Naive thymus-derived CD8-positive, alpha-beta T cell (primary cell): ENCODE data around the gene ZBTB2. TPM values are rescaled to one million over a fixed set of nuclear protein-coding genes. Genes with fewer than 3 reads are reported as not detected.

ENCODE experiments used
- ATAC-seq, 2 donors: fragments of 150-1000 bp; cut with Tn5 transposase in 1 of 2; sonication (Bioruptor Pico), chemical (Tn5 transposase) in 1 of 2; 1 replicate in 1 of 2; 2 replicates in 1 of 2; pipeline ENCODE4 v1.10.0; 2021; ENCODE audit warnings: mild to moderate bottlenecking in 2 of 2, moderate library complexity in 2 of 2
- POLR2A ChIA-PET: fragments of 350-600 bp; sonication (Branson Sonifier 250); formaldehyde crosslinking; loops from one replicate; lab custom pipeline; 2021; ENCODE audit warnings: antibody characterized with exemption; lab: Charles Lee
- DNase-seq, 10 donors: peaks; one replicate each; pipeline versions ENCODE4 v3.0.0 to v3.0.0-alpha.2; 2020 to 2022
- H3K27ac Mint-ChIP-seq, 10 donors: one replicate each; pipeline ENCODE4 v1.8.0; 2020 to 2022; ENCODE audit warnings: mild to moderate bottlenecking in 10 of 10, mixed read lengths in 10 of 10, moderate library complexity in 4 of 10, inconsistent platforms in 1 of 10
- H3K27me3 Mint-ChIP-seq, 5 donors: one replicate each; pipeline ENCODE4 v1.8.0; 2021 to 2022; ENCODE audit warnings: mixed read lengths in 5 of 5
- H3K36me3 Mint-ChIP-seq, 3 donors: one replicate each; pipeline ENCODE4 v1.8.0; 2020 to 2022; ENCODE audit warnings: mixed read lengths in 3 of 3, mild to moderate bottlenecking in 2 of 3, inconsistent platforms in 1 of 3
- H3K4me1 Mint-ChIP-seq, 4 donors: one replicate each; pipeline ENCODE4 v1.8.0; 2021 to 2022; ENCODE audit warnings: mixed read lengths in 4 of 4
- H3K4me3 Mint-ChIP-seq, 10 donors: one replicate each; pipeline ENCODE4 v1.8.0; 2020 to 2022; ENCODE audit warnings: mild to moderate bottlenecking in 10 of 10, mixed read lengths in 10 of 10, moderate library complexity in 6 of 10, inconsistent platforms in 1 of 10
- H3K9me3 Mint-ChIP-seq, 9 donors: one replicate each; pipeline ENCODE4 v1.8.0; 2020 to 2022; ENCODE audit warnings: mixed read lengths in 9 of 9, mild to moderate bottlenecking in 3 of 9, inconsistent platforms in 1 of 9, moderate library complexity in 1 of 9
- polyA plus RNA-seq, 3 donors: library from polyadenylated mRNA; unstranded; fragments of 300-500 nt; fragmentation: Illumina TruSeq; gene quantifications; one replicate each; pipeline ENCODE4 v1.2.3, GENCODE V29; 2021
- total RNA-seq, 8 experiments: library from RNA in 2 of 8; stranded (reverse) in 2 of 8; gene quantifications; one replicate each; pipeline ENCODE4 v1.2.3 and lab custom pipeline; 2021 to 2026

ZBTB2 gene
- total and polyA plus RNA-seq, 5 experiments from 2014 or later = 12.3 to 32.4 (median 18.8) TPM

- H3K36me3 Mint-ChIP-seq = no peaks in the 10 kb centered on the region
- DNase-seq = no peak
- H3K4me1 Mint-ChIP-seq = no peaks in the 10 kb centered on the region
- no peaks in the 10 kb centered on the region for H3K27me3 Mint-ChIP-seq
- no peak overlapping the region for H3K27ac Mint-ChIP-seq
- ATAC-seq = no peak
- H3K9me3 Mint-ChIP-seq = no peaks in the 10 kb centered on the region
- POLR2A ChIA-PET = no interaction called here
- no peak overlapping the region for H3K4me3 Mint-ChIP-seq
Measured at GRCh38 chr6:151341476-151342195, 49.7 kb downstream of the ZBTB2 start.

DNA sequence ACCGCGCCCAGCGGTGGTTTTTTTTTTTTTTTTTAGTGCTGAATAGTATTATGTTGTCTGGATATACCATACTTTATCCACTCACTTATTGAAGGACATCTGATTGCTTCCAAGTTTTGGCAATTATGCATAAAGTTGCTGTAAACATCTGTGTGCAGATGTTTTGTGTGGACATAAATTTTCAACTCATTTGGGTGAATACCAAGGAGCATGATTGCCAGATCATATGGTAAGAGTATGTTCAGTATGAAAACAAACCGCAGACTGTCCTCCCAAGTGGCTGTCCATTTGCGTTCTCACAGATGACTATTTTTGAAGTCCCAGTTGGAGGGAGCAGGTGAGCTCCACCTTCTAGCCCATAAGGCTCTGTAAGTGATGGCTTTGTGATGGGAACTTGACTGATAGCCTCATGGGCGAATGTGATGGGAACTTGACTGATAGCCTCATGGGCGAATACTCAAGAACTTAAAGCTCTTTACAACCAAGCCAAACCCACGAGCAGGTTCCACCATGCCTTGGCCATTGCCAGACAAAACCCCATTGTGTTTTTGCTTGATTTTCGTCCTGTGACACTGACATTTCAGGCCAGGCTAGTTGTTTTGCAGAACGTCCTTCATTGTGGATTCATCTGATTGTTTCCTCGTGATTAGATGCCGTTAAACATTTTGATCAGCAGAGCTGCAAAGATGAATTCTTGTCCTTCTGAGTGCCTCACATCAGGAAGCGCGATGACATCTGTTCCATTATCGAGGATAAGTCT, 51.0 kb downstream of the ZBTB2 start:
- ATAC-seq = no peak
- H3K9me3 Mint-ChIP-seq = no peaks in the 10 kb centered on the region
- H3K4me1 Mint-ChIP-seq = no peaks in the 10 kb centered on the region
- no peak for DNase-seq
- H3K27ac Mint-ChIP-seq = no peak overlapping the region
- H3K27me3 Mint-ChIP-seq = no peaks in the 10 kb centered on the region
- no peaks in the 10 kb centered on the region for H3K36me3 Mint-ChIP-seq
- no peak overlapping the region for H3K4me3 Mint-ChIP-seq
- POLR2A ChIA-PET = no interaction called here

GRCh38 chr6:151339369-151339768, 52.0 kb downstream of the ZBTB2 start:
- ATAC-seq = no peak
- H3K9me3 Mint-ChIP-seq = no peaks in the 10 kb centered on the region
- H3K4me3 Mint-ChIP-seq = no peak overlapping the region
- no peak for DNase-seq
- H3K4me1 Mint-ChIP-seq = peaks cover 0 to 5% (median 2%) of the 10 kb centered on the region in 4 donors
- no peak overlapping the region for H3K27ac Mint-ChIP-seq
- POLR2A ChIA-PET = no interaction called here
- peaks cover 0 to 3% (median 0%) of the 10 kb centered on the region in 5 donors for H3K27me3 Mint-ChIP-seq
- no peaks in the 10 kb centered on the region for H3K36me3 Mint-ChIP-seq

DNA sequence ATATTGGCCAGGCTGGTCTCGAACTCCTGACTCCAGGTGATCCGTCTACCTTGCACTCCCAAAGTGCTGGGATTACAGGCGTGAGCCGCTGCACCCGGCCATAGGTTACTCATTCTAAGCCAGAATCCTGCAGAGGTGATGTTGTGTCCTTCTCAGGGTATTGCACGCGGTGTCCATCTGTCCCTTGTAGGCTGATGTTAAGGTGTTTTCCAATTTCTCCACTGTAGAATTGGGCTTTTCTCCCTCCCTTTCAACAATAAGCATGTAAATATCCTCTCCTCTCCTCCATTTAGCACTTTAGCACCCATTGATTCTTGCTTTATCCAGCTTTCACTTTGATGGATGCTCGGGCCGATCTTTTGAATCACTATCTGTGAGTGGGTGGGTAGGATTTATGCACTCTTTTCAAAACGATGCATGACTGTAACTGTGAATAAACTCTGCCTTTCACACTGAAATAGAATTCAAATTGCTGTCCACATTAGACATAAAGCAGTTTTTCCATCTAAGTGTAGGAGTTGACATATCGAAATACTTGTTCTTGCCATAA, 52.6 kb downstream of the ZBTB2 start:
- H3K36me3 Mint-ChIP-seq = no peaks in the 10 kb centered on the region
- peaks cover 0 to 5% (median 2%) of the 10 kb centered on the region in 4 donors for H3K4me1 Mint-ChIP-seq
- H3K27ac Mint-ChIP-seq = peak overlapping the region in 1 of 10 donors; percentile 4
- DNase-seq (no peak), ATAC-seq (no peak)
- H3K4me3 Mint-ChIP-seq = no peak overlapping the region
- H3K27me3 Mint-ChIP-seq = peaks cover 0 to 3% (median 0%) of the 10 kb centered on the region in 5 donors
- POLR2A ChIA-PET = no interaction called here
- H3K9me3 Mint-ChIP-seq = no peaks in the 10 kb centered on the region

DNA sequence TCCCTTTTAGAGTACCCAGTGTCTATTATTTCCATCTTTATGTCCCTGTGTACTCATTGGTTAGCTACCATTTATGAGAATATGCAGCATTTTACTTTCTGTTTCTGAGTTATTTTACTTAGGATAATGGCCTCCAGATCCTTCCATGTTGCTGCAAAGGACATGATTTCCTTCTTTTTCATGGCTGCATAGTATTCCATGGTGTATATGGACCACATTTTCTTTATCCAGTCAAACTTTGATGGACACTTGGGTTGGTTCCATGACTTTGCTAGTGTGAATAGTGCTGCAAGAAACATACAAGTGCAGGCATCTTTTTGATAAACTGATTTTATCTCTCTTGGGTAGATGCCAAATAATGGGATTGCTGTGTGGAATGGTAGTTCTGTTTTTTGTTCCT, 55.4 kb downstream of the ZBTB2 start:
- POLR2A ChIA-PET = no interaction called here
- H3K4me3 Mint-ChIP-seq = no peak overlapping the region
- no peak for ATAC-seq

DNA sequence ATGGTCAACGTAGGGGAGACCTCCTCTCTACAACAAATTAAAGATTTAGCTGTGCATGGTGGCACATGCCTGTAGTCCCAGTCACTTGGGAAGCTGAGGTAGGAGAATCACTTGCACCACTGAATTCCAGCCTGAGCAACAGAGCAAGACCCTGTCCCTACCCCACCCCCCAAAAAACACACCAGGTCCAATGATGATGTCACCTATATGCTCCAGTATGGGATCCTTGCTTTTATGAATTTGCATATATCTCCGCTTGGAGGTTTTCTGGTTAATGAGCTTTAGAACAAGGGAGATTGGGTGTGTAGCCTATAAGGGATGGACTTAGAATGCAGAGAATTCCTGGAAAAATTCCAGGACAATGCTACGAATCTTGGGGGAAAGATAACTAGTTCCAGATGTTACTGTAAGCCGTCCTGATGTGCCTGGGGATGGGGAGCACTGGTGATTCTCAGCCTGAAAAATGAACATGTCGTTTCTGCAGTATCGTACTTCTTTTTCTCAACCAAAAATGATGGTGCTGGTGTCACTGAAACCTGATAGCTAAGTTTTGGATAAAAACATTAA, 61.1 kb downstream of the ZBTB2 start:
- Mint-ChIP-seq H3K36me3 (no peaks in the 10 kb centered on the region), H3K27ac (no peak overlapping the region), H3K27me3 (peaks cover 10 to 45% (median 23%) of the 10 kb centered on the region in 5 donors), H3K4me3 (no peak overlapping the region), H3K9me3 (no peaks in the 10 kb centered on the region), H3K4me1 (peaks cover 7 to 14% (median 9%) of the 10 kb centered on the region in 4 donors)
- POLR2A ChIA-PET = no interaction called here
- no peak for ATAC-seq
- DNase-seq = no peak

More for the DNA sequence above, 55.4 kb downstream of the ZBTB2 start:
- no peaks in the 10 kb centered on the region for H3K36me3 Mint-ChIP-seq
- no peak for DNase-seq
- no peaks in the 10 kb centered on the region for H3K9me3 Mint-ChIP-seq
- no peak overlapping the region for H3K27ac Mint-ChIP-seq
- peaks cover 0 to 3% (median 0%) of the 10 kb centered on the region in 5 donors for H3K27me3 Mint-ChIP-seq
- peaks cover 0 to 5% (median 2%) of the 10 kb centered on the region in 4 donors for H3K4me1 Mint-ChIP-seq

- no peaks in the 10 kb centered on the region for H3K9me3 Mint-ChIP-seq
- POLR2A ChIA-PET = interaction anchor here (0.7 kb wide), 1 partner anchor 433 kb away, joined by 3 read pairs; no protein-coding TSS in a partner anchor
- H3K36me3 Mint-ChIP-seq = no peaks in the 10 kb centered on the region
- no peak overlapping the region for H3K27ac Mint-ChIP-seq
- no peak overlapping the region for H3K4me3 Mint-ChIP-seq
- H3K27me3 Mint-ChIP-seq = peaks cover 14 to 72% (median 34%) of the 10 kb centered on the region in 5 donors
- DNase-seq = no peak
- no peak for ATAC-seq
- peaks cover 7 to 26% (median 22%) of the 10 kb centered on the region in 4 donors for H3K4me1 Mint-ChIP-seq
Measured at GRCh38 chr6:151327101-151327500, 64.3 kb downstream of the ZBTB2 start.

DNA sequence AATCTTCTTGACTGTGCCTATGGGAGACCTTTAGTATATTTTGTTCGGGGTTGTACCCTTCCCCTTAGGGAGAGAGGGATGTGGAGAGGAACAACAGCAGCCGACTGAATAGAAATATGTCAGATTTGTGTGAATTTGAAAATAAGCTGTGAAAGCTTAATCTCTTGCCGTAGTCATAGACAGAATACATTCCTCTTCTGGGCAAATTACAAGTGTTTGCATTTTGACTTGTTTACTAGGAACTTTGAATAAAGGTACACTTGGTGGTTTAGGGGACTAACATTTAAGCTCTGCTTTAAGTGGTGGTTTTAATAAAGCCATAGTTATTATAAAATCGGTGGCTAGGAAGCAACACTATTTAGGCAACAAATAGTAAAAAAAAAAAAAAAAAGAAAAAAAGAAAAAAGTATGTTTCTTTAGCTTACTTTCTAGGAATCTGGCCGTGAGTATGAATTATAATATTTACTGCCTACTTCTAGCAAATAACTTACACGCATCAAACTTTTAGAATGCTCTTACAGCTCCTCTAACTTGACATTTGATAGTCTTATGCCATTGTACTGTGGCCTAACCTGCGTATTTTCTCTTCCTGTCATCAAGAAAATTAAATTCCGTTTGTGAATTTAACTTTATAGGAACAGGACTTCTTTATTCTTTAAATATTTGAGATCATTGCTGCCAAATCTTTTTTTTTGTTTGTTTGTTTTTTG, 65.1 kb downstream of the ZBTB2 start:
- DNase-seq = no peak
- H3K27me3 Mint-ChIP-seq = peaks cover 14 to 77% (median 34%) of the 10 kb centered on the region in 5 donors
- ATAC-seq = no peak
- no peaks in the 10 kb centered on the region for H3K36me3 Mint-ChIP-seq
- POLR2A ChIA-PET = interaction anchor here (0.7 kb wide), 1 partner anchor 846 kb away, joined by 4 read pairs; no protein-coding TSS in a partner anchor
- H3K27ac Mint-ChIP-seq = peak overlapping the region in 1 of 10 donors; percentile 41
- H3K4me1 Mint-ChIP-seq = peaks cover 7 to 26% (median 22%) of the 10 kb centered on the region in 4 donors
- H3K9me3 Mint-ChIP-seq = no peaks in the 10 kb centered on the region
- peak overlapping the region; percentile 61 to 87 (median 79) for H3K4me3 Mint-ChIP-seq

- Mint-ChIP-seq H3K27ac (peak overlapping the region in 3 of 10 donors; percentile 3 to 41 (median 25)), H3K4me3 (peak overlapping the region; percentile 70 to 89 (median 80)), H3K36me3 (no peaks in the 10 kb centered on the region), H3K9me3 (no peaks in the 10 kb centered on the region), H3K27me3 (peaks cover 20 to 82% (median 34%) of the 10 kb centered on the region in 5 donors), H3K4me1 (peaks cover 7 to 26% (median 22%) of the 10 kb centered on the region in 4 donors)
- POLR2A ChIA-PET = interaction anchor here (0.7 to 1.9 kb wide), 3 partner anchors 65 to 847 kb away, joined by 3 to 6 read pairs (median 4); no protein-coding TSS in a partner anchor
- ATAC-seq (peak; percentile 54 to 58), DNase-seq (peak in 6 of 10 donors; percentile 4 to 18 (median 12))
Measured at GRCh38 chr6:151325075-151326050, 66.0 kb downstream of the ZBTB2 start.

GRCh38 chr6:151324488-151324825, 66.9 kb downstream of the ZBTB2 start:
- Mint-ChIP-seq H3K36me3 (no peaks in the 10 kb centered on the region), H3K9me3 (no peaks in the 10 kb centered on the region), H3K4me3 (peak overlapping the region in 8 of 10 donors; percentile 46 to 89 (median 74)), H3K27me3 (peaks cover 25 to 82% (median 34%) of the 10 kb centered on the region in 5 donors), H3K27ac (peak overlapping the region in 1 of 10 donors; percentile 36), H3K4me1 (peaks cover 7 to 26% (median 22%) of the 10 kb centered on the region in 4 donors)
- POLR2A ChIA-PET = interaction anchor here (1.2 to 1.9 kb wide), 3 partner anchors 66 to 433 kb away, joined by 3 to 7 read pairs (median 6); partner anchors contain the start of gene RMND1
- DNase-seq = no peak
- peak; percentile 13 to 29 for ATAC-seq
